Trophoblast cell (in vitro differentiated cells and primary cell): Measurements from ENCODE around the gene SLC9A1.

Experiments used
- DNase-seq, 2 donors: peaks; one replicate each; pipeline ENCODE4 v3.0.0-alpha.2; 2016
- H2AFZ ChIP-seq: 2 replicates; pipeline ENCODE4 v1.6.1; 2013; ENCODE audit warnings: low read length, moderate library complexity, mild to moderate bottlenecking; ENCODE audit not compliant: insufficient read depth, poor library complexity
- H2AK5ac ChIP-seq: 2 replicates; pipeline ENCODE4 v1.6.1; 2013; ENCODE audit warnings: mild to moderate bottlenecking, low read length
- H2BK120ac ChIP-seq: 2 replicates; pipeline ENCODE4 v1.6.1; 2013; ENCODE audit warnings: low read length, mild to moderate bottlenecking, moderate library complexity; ENCODE audit not compliant: insufficient read depth, poor library complexity
- H2BK12ac ChIP-seq: 2 replicates; pipeline ENCODE4 v1.6.1; 2013; ENCODE audit warnings: mild to moderate bottlenecking, low read length, moderate library complexity
- H2BK5ac ChIP-seq: 2 replicates; pipeline ENCODE4 v1.6.1; 2013; ENCODE audit warnings: low read length, low read depth, moderate library complexity, mild to moderate bottlenecking; ENCODE audit not compliant: poor library complexity
- H3K14ac ChIP-seq: 2 replicates; pipeline ENCODE4 v1.6.1; 2013; ENCODE audit warnings: mild to moderate bottlenecking, low read length
- H3K18ac ChIP-seq: 2 replicates; pipeline ENCODE4 v1.6.1; 2013; ENCODE audit warnings: mild to moderate bottlenecking, low read length
- H3K23ac ChIP-seq: 2 replicates; pipeline ENCODE4 v1.6.1; 2013; ENCODE audit warnings: low read length
- H3K27ac ChIP-seq: 2 replicates; pipeline ENCODE4 v1.5.1; 2013; ENCODE audit warnings: low read depth, mild to moderate bottlenecking, inconsistent platforms, low read length, moderate library complexity
- H3K27me3 ChIP-seq: 2 replicates; pipeline ENCODE4 v1.6.1; 2013; ENCODE audit warnings: inconsistent platforms, mild to moderate bottlenecking, low read length, moderate library complexity; ENCODE audit not compliant: insufficient read depth
- H3K36me3 ChIP-seq, 2 experiments: 1 replicate in 1 of 2; 2 replicates in 1 of 2; pipeline ENCODE4 v1.6.1; 2013; ENCODE audit warnings: low read length in 2 of 2, mild to moderate bottlenecking in 2 of 2, moderate library complexity in 1 of 2; ENCODE audit not compliant: insufficient read depth in 2 of 2, control insufficient read depth in 1 of 2
- H3K4ac ChIP-seq: 2 replicates; pipeline ENCODE4 v1.6.1; 2013; ENCODE audit warnings: low read depth, mild to moderate bottlenecking, low read length, moderate library complexity
- H3K4me1 ChIP-seq, 2 experiments: 1 replicate in 1 of 2; 2 replicates in 1 of 2; pipeline ENCODE4 v1.6.1; 2013; ENCODE audit warnings: low read length in 2 of 2, mild to moderate bottlenecking in 2 of 2, moderate library complexity in 1 of 2; ENCODE audit not compliant: insufficient read depth in 2 of 2, control insufficient read depth in 1 of 2
- H3K4me2 ChIP-seq: 2 replicates; pipeline ENCODE4 v1.6.1; 2013; ENCODE audit warnings: inconsistent platforms, mild to moderate bottlenecking, low read length, moderate library complexity
- H3K4me3 ChIP-seq: 2 replicates; pipeline ENCODE4 v1.5.1; 2013; ENCODE audit warnings: mild to moderate bottlenecking, low read depth, low read length, inconsistent platforms
- H3K79me1 ChIP-seq: one replicate; pipeline ENCODE4 v1.6.1; 2013; ENCODE audit warnings: low read length
- H3K79me2 ChIP-seq: 2 replicates; pipeline ENCODE4 v1.6.1; 2013; ENCODE audit warnings: low read length, mild to moderate bottlenecking; ENCODE audit not compliant: control insufficient read depth, insufficient read depth, poor library complexity
- H3K9ac ChIP-seq: 2 replicates; pipeline ENCODE4 v1.6.1; 2013; ENCODE audit warnings: mild to moderate bottlenecking, low read length
- H3K9me3 ChIP-seq: 2 replicates; pipeline ENCODE4 v1.6.1; 2013; ENCODE audit warnings: low read depth, mild to moderate bottlenecking, control low read depth, inconsistent platforms, low read length; ENCODE audit not compliant: insufficient read depth
- H4K12ac ChIP-seq: 2 replicates; pipeline ENCODE4 v1.6.1; 2013; ENCODE audit warnings: low read depth, mild to moderate bottlenecking, low read length, moderate library complexity
- H4K8ac ChIP-seq: 2 replicates; pipeline ENCODE4 v1.6.1; 2013; ENCODE audit warnings: low read depth, mild to moderate bottlenecking, low read length, moderate library complexity
- H4K91ac ChIP-seq: one replicate; pipeline ENCODE4 v1.6.1; 2013; ENCODE audit warnings: low read depth, mild to moderate bottlenecking, low read length, moderate library complexity
- WGBS: extraction: QIAGEN DNeasy Blood & Tissue Kit; methylation state at CpG from one replicate; pipeline ENCODE4 v1.1.7; 2013; ENCODE audit warnings: missing lambda C conversion rate; ENCODE audit not compliant: insufficient read length, insufficient coverage; ENCODE audit errors: extremely low coverage; 5-methylcytosine and 5-hydroxymethylcytosine counted together

The SLC9A1 gene

DNA sequence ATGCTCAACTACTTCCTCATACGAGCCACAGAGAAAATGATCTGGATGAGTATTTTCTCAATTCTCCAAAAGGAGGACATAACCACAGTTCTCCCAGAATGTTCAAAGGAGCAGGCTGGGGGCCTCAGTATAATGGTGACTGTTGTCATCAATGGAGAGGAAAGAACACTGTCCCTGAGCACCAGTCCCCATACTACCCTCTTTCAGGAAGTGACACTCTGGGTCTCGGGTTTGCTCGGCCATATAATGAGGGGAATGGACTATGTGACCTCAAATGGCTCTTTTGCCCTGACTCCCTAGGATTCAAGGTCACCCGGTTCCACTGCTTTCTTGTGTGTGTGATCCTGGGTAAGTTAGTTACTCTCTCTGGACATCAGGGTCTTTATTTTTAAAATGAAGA is 22.8 kb downstream of the SLC9A1 start:
- Histone ChIP-seq H3K4me1 (peaks cover 8 to 9% of the 10 kb centered on the region in 2 experiments), H3K36me3 (peaks cover 11 to 25% of the 10 kb centered on the region in 2 experiments), H2BK12ac (no peak overlapping the region), H3K14ac (no peak overlapping the region), H3K9me3 (peaks cover 1% of the 10 kb centered on the region), H3K27me3 (no peaks in the 10 kb centered on the region), H3K18ac (no peak overlapping the region), H4K12ac (no peak overlapping the region), H3K79me2 (peaks cover 1% of the 10 kb centered on the region), H2AK5ac (no peak overlapping the region), H3K23ac (no peak overlapping the region), H2BK5ac (no peak overlapping the region), H3K4me2 (no peak overlapping the region), H4K8ac (no peak overlapping the region), H3K27ac (no peak overlapping the region), H4K91ac (no peak overlapping the region), H3K79me1 (no peaks in the 10 kb centered on the region), H2BK120ac (no peak overlapping the region), H3K4ac (no peak overlapping the region), H3K4me3 (no peak overlapping the region), H3K9ac (no peak overlapping the region), H2AFZ (no peak overlapping the region)
- WGBS = no CpG with 5 or more reads among the region's 4 CpGs
- DNase-seq = no peak

DNA sequence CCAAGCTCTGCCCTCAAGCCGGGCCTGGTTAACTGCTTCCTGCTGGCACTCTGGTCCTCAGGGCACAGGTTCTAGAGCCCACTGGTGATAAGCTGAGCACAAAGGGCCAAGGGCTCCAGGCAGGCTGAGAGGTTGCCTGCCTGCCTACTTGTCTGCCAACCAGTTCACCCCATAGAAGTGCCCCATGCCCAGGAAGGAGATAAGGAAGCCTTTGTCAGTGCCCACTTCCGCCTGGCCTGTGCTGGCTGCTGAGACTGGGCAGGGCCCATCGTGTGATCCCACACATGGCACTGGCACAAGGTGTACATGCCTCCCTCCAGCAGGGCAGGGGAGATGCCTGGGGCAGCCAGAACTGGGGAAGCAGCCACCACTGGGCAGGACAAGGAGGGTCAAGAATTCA is 24.1 kb downstream of the SLC9A1 start:
- Histone ChIP-seq H3K9me3 (peaks cover 1% of the 10 kb centered on the region), H2BK5ac (no peak overlapping the region), H4K12ac (no peak overlapping the region), H3K36me3 (peaks cover 9 to 24% of the 10 kb centered on the region in 2 experiments), H3K18ac (no peak overlapping the region), H3K79me1 (no peaks in the 10 kb centered on the region), H4K91ac (no peak overlapping the region), H3K27me3 (no peaks in the 10 kb centered on the region), H3K23ac (no peak overlapping the region), H3K4me2 (no peak overlapping the region), H3K27ac (no peak overlapping the region), H2AK5ac (no peak overlapping the region), H3K79me2 (peaks cover 1% of the 10 kb centered on the region), H2BK12ac (peak overlapping the region; percentile 1), H2AFZ (no peak overlapping the region), H2BK120ac (no peak overlapping the region), H3K4me3 (no peak overlapping the region), H3K14ac (no peak overlapping the region), H3K4me1 (peaks cover 3 to 4% of the 10 kb centered on the region in 2 experiments), H3K4ac (no peak overlapping the region), H3K9ac (no peak overlapping the region), H4K8ac (no peak overlapping the region)
- WGBS = no CpG with 5 or more reads among the region's 3 CpGs
- DNase-seq = no peak

DNA sequence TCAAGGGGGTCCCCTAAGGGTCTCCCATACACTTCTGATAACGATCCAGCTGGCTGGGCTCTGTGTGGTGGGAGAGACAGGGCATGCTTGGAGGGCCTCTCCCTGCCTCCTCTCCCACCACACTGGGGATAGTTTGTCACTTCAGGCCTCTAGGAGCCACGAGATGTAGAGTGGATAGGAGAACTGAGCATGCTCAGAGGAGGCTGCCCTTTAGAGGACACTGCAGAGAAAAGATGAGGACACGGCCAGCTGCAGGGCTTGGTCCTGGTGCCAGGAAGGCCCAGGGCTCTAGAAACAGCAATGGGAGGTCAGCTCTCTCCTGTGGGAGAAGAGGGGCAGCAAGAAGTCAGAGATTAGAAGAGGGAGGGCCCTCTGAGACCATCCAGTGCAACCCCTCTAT is 25.7 kb downstream of the SLC9A1 start:
- Histone ChIP-seq H3K23ac (no peak overlapping the region), H4K8ac (no peak overlapping the region), H3K36me3 (peaks cover 11 to 19% of the 10 kb centered on the region in 2 experiments), H2AK5ac (no peak overlapping the region), H3K14ac (no peak overlapping the region), H3K18ac (no peak overlapping the region), H3K4me1 (peaks cover 3 to 4% of the 10 kb centered on the region in 2 experiments), H2BK120ac (no peak overlapping the region), H3K27me3 (no peaks in the 10 kb centered on the region), H3K9me3 (peaks cover 1% of the 10 kb centered on the region), H3K4ac (no peak overlapping the region), H4K91ac (no peak overlapping the region), H3K9ac (no peak overlapping the region), H3K79me2 (peaks cover 1% of the 10 kb centered on the region), H3K79me1 (no peaks in the 10 kb centered on the region), H2AFZ (no peak overlapping the region), H3K4me2 (no peak overlapping the region), H2BK12ac (no peak overlapping the region), H3K4me3 (no peak overlapping the region), H3K27ac (no peak overlapping the region), H2BK5ac (no peak overlapping the region), H4K12ac (no peak overlapping the region)
- no CpG with 5 or more reads among the region's 3 CpGs for WGBS
- DNase-seq = no peak

DNA sequence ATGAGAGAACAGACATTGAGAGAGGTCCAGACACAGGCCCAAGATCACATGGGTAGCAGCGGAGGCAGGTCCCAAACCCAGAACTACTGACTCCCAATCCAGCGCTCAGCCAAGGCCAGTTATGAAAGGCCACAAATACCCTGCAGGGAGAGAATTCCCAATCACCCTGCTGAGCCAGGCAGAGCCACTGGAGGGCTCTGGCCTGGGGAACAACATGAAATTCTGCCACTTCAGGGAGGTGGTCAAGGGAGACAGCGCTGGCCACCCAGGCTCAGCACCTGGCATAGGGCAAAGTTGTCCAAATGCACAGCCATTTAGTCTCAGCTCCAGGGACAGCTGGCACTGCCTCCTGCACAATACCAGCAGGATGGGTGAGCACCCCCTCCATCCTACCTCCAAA is 27.5 kb downstream of the SLC9A1 start:
- Histone ChIP-seq H3K4me2 (no peak overlapping the region), H3K9ac (no peak overlapping the region), H4K91ac (no peak overlapping the region), H2AK5ac (no peak overlapping the region), H3K27ac (no peak overlapping the region), H4K8ac (no peak overlapping the region), H4K12ac (no peak overlapping the region), H2BK120ac (no peak overlapping the region), H2AFZ (no peak overlapping the region), H3K23ac (no peak overlapping the region), H3K27me3 (no peaks in the 10 kb centered on the region), H3K14ac (no peak overlapping the region), H3K9me3 (peaks cover 1% of the 10 kb centered on the region), H2BK5ac (no peak overlapping the region), H3K4me3 (no peak overlapping the region), H3K4ac (peak overlapping the region; percentile 23), H2BK12ac (no peak overlapping the region), H3K4me1 (peaks cover 2 to 5% of the 10 kb centered on the region in 2 experiments), H3K18ac (no peak overlapping the region), H3K36me3 (peaks cover 11 to 15% of the 10 kb centered on the region in 2 experiments), H3K79me1 (peaks cover under 1% of the 10 kb centered on the region), H3K79me2 (peaks cover under 1% of the 10 kb centered on the region)
- no peak for DNase-seq
- no CpG with 5 or more reads among the region's 3 CpGs for WGBS
